BE2C (cell line): ENCODE measurements around the gene MYDGF.
A peak's percentile ranks its signal among the peaks of the same experiment; 100 is the strongest.

Experiments
- DNase-seq: peaks from one replicate; pipeline ENCODE4 v3.0.0-alpha.2; 2020
- H3K27me3 ChIP-seq: fragments of 250-450 bp; sonication (Bioruptor Pico); 2 replicates; pipeline ENCODE4 v1.5.1; 2020; ENCODE audit warnings: mild to moderate bottlenecking
- H3K36me3 ChIP-seq: fragments of 250-450 bp; sonication (Bioruptor Pico); 2 replicates; pipeline ENCODE4 v1.5.1; 2020; ENCODE audit warnings: mild to moderate bottlenecking
- H3K4me1 ChIP-seq: fragments of 250-450 bp; sonication (Bioruptor Pico); 2 replicates; pipeline ENCODE4 v1.5.1; 2020
- H3K4me3 ChIP-seq: 2 replicates; pipeline ENCODE4 v1.5.1; 2011; ENCODE audit warnings: low read depth, low read length
- H3K9me3 ChIP-seq: fragments of 250-450 bp; sonication (Bioruptor Pico); 2 replicates; pipeline ENCODE4 v1.5.1; 2020
- CTCF ChIP-seq: IDR thresholded peaks from 2 replicates; pipeline ENCODE4 v1.5.1; 2012; ENCODE audit warnings: mild to moderate bottlenecking, low read depth, low read length

MYDGF gene

DNA sequence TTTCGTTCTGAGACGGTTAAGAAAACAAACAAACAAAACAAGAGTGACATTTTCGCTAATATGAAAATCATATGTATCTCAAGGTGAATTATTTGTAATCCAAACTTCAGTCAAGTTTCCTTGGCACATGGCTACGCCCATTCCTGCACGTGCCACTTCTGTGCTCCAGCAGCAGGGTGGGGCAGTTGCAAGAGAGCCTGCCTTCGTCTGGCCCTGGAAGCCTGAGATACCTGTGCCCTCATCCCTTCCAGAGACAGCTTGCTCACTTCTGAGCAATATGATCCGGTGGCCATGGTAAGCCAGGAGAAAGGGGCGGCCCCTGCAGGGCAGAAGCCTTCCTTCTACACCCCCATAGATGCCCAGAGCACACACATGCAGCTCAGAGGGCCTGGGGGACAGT is 31.4 kb upstream of the MYDGF start:
- Histone ChIP-seq H3K9me3 (no peaks in the 10 kb centered on the region), H3K4me1 (no peaks in the 10 kb centered on the region), H3K27me3 (no peaks in the 10 kb centered on the region), H3K36me3 (peaks cover 71% of the 10 kb centered on the region), H3K4me3 (no peak overlapping the region)
- no peak for TF ChIP-seq CTCF
- no peak for DNase-seq

- H3K4me3 ChIP-seq, result no peak overlapping the region
- peaks cover 77% of the 10 kb centered on the region for H3K36me3 ChIP-seq
- no peak for DNase-seq
Observed at GRCh38 chr19:4700693-4700970, 30.5 kb upstream of the MYDGF start.

DNA sequence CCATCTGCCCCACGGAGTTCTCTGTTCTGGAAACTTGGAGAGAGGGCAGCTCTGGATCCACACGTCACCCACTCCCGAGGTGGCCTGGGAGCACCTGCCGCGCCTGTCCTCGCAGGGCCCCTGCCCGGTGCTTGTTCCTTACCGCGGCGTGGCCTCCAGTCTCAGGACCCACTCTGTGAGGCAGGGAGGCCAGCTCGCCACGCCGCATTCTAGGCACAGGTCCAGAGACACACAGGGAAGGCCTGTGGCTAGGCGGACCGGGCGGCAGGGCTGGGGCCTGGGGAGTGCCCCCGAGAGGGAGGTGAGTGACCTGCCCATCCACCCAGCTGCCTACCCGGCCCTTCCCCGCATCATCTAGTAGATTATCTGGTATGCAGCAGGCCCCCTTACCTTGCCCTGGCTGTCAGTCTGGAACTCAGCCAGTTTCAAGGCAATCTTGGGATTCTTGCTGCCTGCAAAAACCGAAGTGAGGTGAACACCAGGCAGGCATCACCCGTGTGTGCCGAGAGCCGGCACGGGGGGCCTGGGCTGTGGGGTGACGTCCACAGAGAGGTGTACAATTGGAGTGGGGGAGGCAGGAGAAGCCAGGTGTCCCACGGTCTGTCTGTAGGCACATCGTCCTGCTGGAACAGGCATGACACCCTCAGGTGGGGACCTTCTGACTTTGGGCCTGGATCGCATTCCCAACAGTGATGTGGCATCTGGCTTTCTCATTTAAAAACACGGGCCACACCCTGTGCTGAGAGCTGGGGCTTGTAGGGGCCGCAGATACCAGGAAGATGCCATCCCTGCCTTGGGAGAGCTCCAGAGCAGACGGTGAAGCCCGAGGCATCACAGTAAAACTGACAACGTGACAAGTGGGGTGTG is 29.9 kb upstream of the MYDGF start:
- no peak for TF ChIP-seq CTCF
- Histone ChIP-seq H3K36me3 (peaks cover 76% of the 10 kb centered on the region), H3K9me3 (no peaks in the 10 kb centered on the region), H3K4me3 (no peak overlapping the region), H3K27me3 (no peaks in the 10 kb centered on the region), H3K4me1 (no peaks in the 10 kb centered on the region)
- no peak for DNase-seq

More at GRCh38 chr19:4700693-4700970, 30.5 kb upstream of the MYDGF start:
- TF ChIP-seq CTCF, result 0 out of 2 replicates have a peak, but pooled peaks have one; percentile 16
- Histone ChIP-seq H3K27me3 (no peaks in the 10 kb centered on the region), H3K4me1 (no peaks in the 10 kb centered on the region), H3K9me3 (no peaks in the 10 kb centered on the region)

GRCh38 chr19:4697304-4697703 is 27.2 kb upstream of the MYDGF start:
- H3K9me3 ChIP-seq, result no peaks in the 10 kb centered on the region
- H3K4me1 ChIP-seq, result no peaks in the 10 kb centered on the region

DNA sequence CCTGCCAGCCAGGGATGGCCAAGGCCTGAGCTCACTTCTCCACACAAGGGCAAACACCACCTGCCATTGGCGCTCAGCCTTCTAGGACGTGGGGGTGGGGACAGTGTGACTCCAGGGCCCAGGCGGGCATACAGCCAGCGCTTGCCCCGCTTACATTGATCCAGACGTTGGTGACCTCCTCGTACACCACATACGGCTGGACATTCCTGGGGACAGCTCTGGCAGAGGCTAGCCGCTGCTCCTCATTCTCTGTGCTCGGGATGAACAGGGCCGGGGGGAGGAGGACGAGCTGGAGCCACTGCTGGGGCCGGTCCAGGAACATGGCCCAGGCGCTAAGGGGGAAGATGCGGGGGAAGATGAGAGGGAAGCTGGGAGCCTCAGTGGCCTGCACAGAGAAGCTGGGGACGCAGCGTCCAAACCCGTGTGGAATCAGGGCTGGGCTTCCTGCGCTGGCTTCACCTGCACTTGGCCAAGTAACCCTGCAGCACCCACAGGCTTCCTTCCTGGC is 25.1 kb upstream of the MYDGF start:
- H3K36me3 ChIP-seq, result peaks cover 75% of the 10 kb centered on the region
- TF ChIP-seq CTCF, result no peak
- no peaks in the 10 kb centered on the region for H3K27me3 ChIP-seq
- no peaks in the 10 kb centered on the region for H3K9me3 ChIP-seq
- DNase-seq, result no peak
- H3K4me3 ChIP-seq, result no peak overlapping the region
- no peaks in the 10 kb centered on the region for H3K4me1 ChIP-seq

More at GRCh38 chr19:4697304-4697703, 27.2 kb upstream of the MYDGF start:
- H3K4me3 ChIP-seq, result no peak overlapping the region
- no peak for TF ChIP-seq CTCF
- H3K36me3 ChIP-seq, result peaks cover 88% of the 10 kb centered on the region
- H3K27me3 ChIP-seq, result no peaks in the 10 kb centered on the region
- no peak for DNase-seq
